GM23338 (cell line): ENCODE results near the gene CRB2. TPM values are rescaled to one million over a fixed set of nuclear protein-coding genes. Genes with fewer than 3 reads are reported as not detected.

ENCODE experiments used
- ATAC-seq: fragments of 200-7000 bp; cut with Tn5 transposase; 3 replicates; pipeline ENCODE4 v1.9.1; 2020
- DNase-seq: peaks from one replicate; pipeline ENCODE4 v3.0.0-alpha.2; 2015; ENCODE audit warnings: low spot score
- H2AFZ ChIP-seq: fragments of 200-600 bp; sonication (generic); 2 replicates; pipeline ENCODE4 v1.8.0; 2016; ENCODE audit warnings: antibody characterized with exemption, mild to moderate bottlenecking, moderate library complexity
- H3F3A ChIP-seq: fragments of 200-600 bp; sonication (generic); replicated peaks from 2 replicates; pipeline ENCODE4 v1.8.0; 2017; ENCODE audit warnings: antibody characterized with exemption, mixed run types, low read depth
- H3K27ac ChIP-seq: fragments of 200-600 bp; sonication (generic); 2 replicates; pipeline ENCODE4 v1.6.1; 2016; ENCODE audit warnings: low read depth
- H3K27me3 ChIP-seq: fragments of 200-600 bp; sonication (generic); 2 replicates; pipeline ENCODE4 v1.8.0; 2016; ENCODE audit warnings: mild to moderate bottlenecking, mixed run types, moderate library complexity; ENCODE audit not compliant: insufficient read depth
- H3K36me3 ChIP-seq: fragments of 200-600 bp; sonication (generic); 2 replicates; pipeline ENCODE4 v1.8.0; 2016; ENCODE audit warnings: mild to moderate bottlenecking; ENCODE audit not compliant: insufficient read depth
- H3K4me1 ChIP-seq: fragments of 200-600 bp; sonication (generic); 2 replicates; pipeline ENCODE4 v1.8.0; 2016; ENCODE audit warnings: mild to moderate bottlenecking, moderate library complexity; ENCODE audit not compliant: insufficient read depth
- H3K4me2 ChIP-seq: fragments of 200-600 bp; sonication (generic); 2 replicates; pipeline ENCODE4 v1.7.1; 2017; ENCODE audit warnings: mixed run types
- H3K4me3 ChIP-seq: fragments of 200-600 bp; sonication (generic); 2 replicates; pipeline ENCODE4 v1.6.1; 2016; ENCODE audit warnings: mixed run types
- H3K79me2 ChIP-seq: fragments of 200-600 bp; sonication (generic); replicated peaks from 2 replicates; pipeline ENCODE4 v1.8.0; 2017; ENCODE audit warnings: mild to moderate bottlenecking; ENCODE audit not compliant: insufficient read depth
- H3K9me2 ChIP-seq: fragments of 200-600 bp; sonication (generic); 2 replicates; pipeline ENCODE4 v1.8.0; 2017; ENCODE audit not compliant: insufficient read depth
- H4K20me1 ChIP-seq: fragments of 200-600 bp; sonication (generic); replicated peaks from 2 replicates; pipeline ENCODE4 v1.8.0; 2017; ENCODE audit warnings: mild to moderate bottlenecking; ENCODE audit not compliant: insufficient read depth
- H3K27ac Mint-ChIP-seq: 2 replicates; pipeline ENCODE4 v1.8.0; 2020; ENCODE audit warnings: inconsistent platforms, mild to moderate bottlenecking, moderate library complexity, mixed read lengths
- H3K27me3 Mint-ChIP-seq: 3 replicates; pipeline ENCODE4 v1.8.0; 2022; ENCODE audit warnings: low read depth, mild to moderate bottlenecking, moderate library complexity, mixed read lengths, inconsistent platforms; ENCODE audit not compliant: insufficient read depth, poor library complexity
- H3K36me3 Mint-ChIP-seq: 3 replicates; pipeline ENCODE4 v1.8.0; 2021; ENCODE audit warnings: low read depth, mild to moderate bottlenecking, inconsistent platforms, moderate library complexity, mixed read lengths
- H3K4me1 Mint-ChIP-seq: 3 replicates; pipeline ENCODE4 v1.8.0; 2020; ENCODE audit warnings: mild to moderate bottlenecking, inconsistent platforms, mixed read lengths
- H3K4me3 Mint-ChIP-seq: 3 replicates; pipeline ENCODE4 v1.8.0; 2021; ENCODE audit warnings: moderate library complexity, mild to moderate bottlenecking, inconsistent platforms, mixed read lengths
- H3K9me3 Mint-ChIP-seq: 3 replicates; pipeline ENCODE4 v1.8.0; 2020; ENCODE audit warnings: moderate library complexity, mild to moderate bottlenecking, inconsistent platforms, mixed read lengths
- CREB1 ChIP-seq: fragments of 250-450 bp; sonication (Bioruptor Pico); IDR thresholded peaks from 2 replicates; pipeline ENCODE4 v1.5.0; 2020; ENCODE audit warnings: low read depth, mild to moderate bottlenecking, moderate library complexity
- CTCF ChIP-seq, 2 experiments: fragments of 200-600 bp in 1 of 2; sonication (generic) in 1 of 2; conservative IDR thresholded peaks; 2 replicates each; pipeline versions ENCODE4 v1.5.1 to v1.6.1; 2016 to 2017; ENCODE audit warnings: antibody characterized with exemption in 2 of 2, low read depth in 2 of 2, mild to moderate bottlenecking in 2 of 2, moderate library complexity in 1 of 2
- EZH2phosphoT487 ChIP-seq: fragments of 200-600 bp; sonication (generic); IDR thresholded peaks from one replicate; pipeline ENCODE4 v1.8.1; 2018; ENCODE audit warnings: antibody characterized with exemption; ENCODE audit not compliant: unreplicated experiment
- JUNB ChIP-seq: IDR thresholded peaks from one replicate; pipeline ENCODE4 v1.6.1; 2016; ENCODE audit warnings: antibody characterized with exemption; ENCODE audit not compliant: unreplicated experiment
- REST ChIP-seq: IDR thresholded peaks from one replicate; pipeline ENCODE4 v1.6.1; 2018; ENCODE audit warnings: antibody characterized with exemption; ENCODE audit not compliant: unreplicated experiment
- STAT1 ChIP-seq: IDR thresholded peaks from one replicate; pipeline ENCODE4 v1.6.1; 2016; ENCODE audit warnings: antibody characterized with exemption; ENCODE audit not compliant: unreplicated experiment
- ZNF331 ChIP-seq: fragments of 250-450 bp; sonication (Bioruptor Pico); IDR thresholded peaks from 2 replicates; pipeline ENCODE4 v1.5.0; 2020; ENCODE audit warnings: low read depth, mild to moderate bottlenecking, moderate library complexity
- polyA plus RNA-seq: library from polyadenylated mRNA; unstranded; fragments of >200 nt; fragmentation: Nextera tagmentation; extraction: Ambion mirVana; gene quantifications from 2 replicates; pipeline ENCODE4 v1.2.1, GENCODE V29; 2016
- total RNA-seq: library from RNA; depleted of rRNA; stranded (reverse); fragments of >200 nt; shearing (Covaris generic); gene quantifications from 2 replicates; pipeline ENCODE4 v1.2.3, GENCODE V29; 2014
- TF ChIP-seq, protein P1 (sequence below): fragments of 250-450 bp; sonication (Bioruptor Pico); IDR thresholded peaks from 2 replicates; pipeline ENCODE4 v1.5.0; 2020; ENCODE audit warnings: mild to moderate bottlenecking, moderate library complexity

CRB2 gene
- total and polyA plus RNA-seq, 2 experiments from 2014 or later: 0.34 to 10.2 TPM

- no peak for TF ChIP-seq CTCF (conservative IDR thresholded peaks at IDR 0.05; ENCODE audit: low read depth in 2 of 2)
- TF ChIP-seq CREB1: no peak
- TF ChIP-seq JUNB: no peak
- TF ChIP-seq EZH2phosphoT487: no peak
- TF ChIP-seq, protein P1, sequence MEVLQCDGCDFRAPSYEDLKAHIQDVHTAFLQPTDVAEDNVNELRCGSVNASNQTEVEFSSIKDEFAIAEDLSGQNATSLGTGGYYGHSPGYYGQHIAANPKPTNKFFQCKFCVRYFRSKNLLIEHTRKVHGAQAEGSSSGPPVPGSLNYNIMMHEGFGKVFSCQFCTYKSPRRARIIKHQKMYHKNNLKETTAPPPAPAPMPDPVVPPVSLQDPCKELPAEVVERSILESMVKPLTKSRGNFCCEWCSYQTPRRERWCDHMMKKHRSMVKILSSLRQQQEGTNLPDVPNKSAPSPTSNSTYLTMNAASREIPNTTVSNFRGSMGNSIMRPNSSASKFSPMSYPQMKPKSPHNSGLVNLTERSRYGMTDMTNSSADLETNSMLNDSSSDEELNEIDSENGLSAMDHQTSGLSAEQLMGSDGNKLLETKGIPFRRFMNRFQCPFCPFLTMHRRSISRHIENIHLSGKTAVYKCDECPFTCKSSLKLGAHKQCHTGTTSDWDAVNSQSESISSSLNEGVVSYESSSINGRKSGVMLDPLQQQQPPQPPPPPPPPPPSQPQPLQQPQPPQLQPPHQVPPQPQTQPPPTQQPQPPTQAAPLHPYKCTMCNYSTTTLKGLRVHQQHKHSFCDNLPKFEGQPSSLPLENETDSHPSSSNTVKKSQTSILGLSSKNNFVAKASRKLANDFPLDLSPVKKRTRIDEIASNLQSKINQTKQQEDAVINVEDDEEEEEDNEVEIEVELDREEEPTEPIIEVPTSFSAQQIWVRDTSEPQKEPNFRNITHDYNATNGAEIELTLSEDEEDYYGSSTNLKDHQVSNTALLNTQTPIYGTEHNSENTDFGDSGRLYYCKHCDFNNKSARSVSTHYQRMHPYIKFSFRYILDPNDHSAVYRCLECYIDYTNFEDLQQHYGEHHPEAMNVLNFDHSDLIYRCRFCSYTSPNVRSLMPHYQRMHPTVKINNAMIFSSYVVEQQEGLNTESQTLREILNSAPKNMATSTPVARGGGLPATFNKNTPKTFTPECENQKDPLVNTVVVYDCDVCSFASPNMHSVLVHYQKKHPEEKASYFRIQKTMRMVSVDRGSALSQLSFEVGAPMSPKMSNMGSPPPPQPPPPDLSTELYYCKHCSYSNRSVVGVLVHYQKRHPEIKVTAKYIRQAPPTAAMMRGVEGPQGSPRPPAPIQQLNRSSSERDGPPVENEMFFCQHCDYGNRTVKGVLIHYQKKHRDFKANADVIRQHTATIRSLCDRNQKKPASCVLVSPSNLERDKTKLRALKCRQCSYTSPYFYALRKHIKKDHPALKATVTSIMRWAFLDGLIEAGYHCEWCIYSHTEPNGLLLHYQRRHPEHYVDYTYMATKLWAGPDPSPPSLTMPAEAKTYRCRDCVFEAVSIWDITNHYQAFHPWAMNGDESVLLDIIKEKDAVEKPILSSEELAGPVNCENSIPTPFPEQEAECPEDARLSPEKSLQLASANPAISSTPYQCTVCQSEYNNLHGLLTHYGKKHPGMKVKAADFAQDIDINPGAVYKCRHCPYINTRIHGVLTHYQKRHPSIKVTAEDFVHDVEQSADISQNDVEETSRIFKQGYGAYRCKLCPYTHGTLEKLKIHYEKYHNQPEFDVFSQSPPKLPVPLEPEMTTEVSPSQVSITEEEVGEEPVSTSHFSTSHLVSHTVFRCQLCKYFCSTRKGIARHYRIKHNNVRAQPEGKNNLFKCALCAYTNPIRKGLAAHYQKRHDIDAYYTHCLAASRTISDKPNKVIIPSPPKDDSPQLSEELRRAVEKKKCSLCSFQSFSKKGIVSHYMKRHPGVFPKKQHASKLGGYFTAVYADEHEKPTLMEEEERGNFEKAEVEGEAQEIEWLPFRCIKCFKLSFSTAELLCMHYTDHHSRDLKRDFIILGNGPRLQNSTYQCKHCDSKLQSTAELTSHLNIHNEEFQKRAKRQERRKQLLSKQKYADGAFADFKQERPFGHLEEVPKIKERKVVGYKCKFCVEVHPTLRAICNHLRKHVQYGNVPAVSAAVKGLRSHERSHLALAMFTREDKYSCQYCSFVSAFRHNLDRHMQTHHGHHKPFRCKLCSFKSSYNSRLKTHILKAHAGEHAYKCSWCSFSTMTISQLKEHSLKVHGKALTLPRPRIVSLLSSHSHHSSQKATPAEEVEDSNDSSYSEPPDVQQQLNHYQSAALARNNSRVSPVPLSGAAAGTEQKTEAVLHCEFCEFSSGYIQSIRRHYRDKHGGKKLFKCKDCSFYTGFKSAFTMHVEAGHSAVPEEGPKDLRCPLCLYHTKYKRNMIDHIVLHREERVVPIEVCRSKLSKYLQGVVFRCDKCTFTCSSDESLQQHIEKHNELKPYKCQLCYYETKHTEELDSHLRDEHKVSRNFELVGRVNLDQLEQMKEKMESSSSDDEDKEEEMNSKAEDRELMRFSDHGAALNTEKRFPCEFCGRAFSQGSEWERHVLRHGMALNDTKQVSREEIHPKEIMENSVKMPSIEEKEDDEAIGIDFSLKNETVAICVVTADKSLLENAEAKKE (CRISPR knock-in tag): no peak
Observed at GRCh38 chr9:123343443-123344191, 12.4 kb upstream of the CRB2 start (continued).

GRCh38 chr9:123344192-123344949, 11.6 kb upstream of the CRB2 start:
- Mint-ChIP-seq H3K4me1 (peaks cover 15% of the 10 kb centered on the region), H3K27ac (no peak overlapping the region), H3K9me3 (no peaks in the 10 kb centered on the region), H3K36me3 (no peaks in the 10 kb centered on the region), H3K27me3 (peaks cover 4% of the 10 kb centered on the region), H3K4me3 (no peak overlapping the region)
- no peaks in the 10 kb centered on the region for H3K4me1 ChIP-seq
- no peak overlapping the region for H3K27ac ChIP-seq
- no peaks in the 10 kb centered on the region for H3K9me2 ChIP-seq
- no peak overlapping the region for H3K4me2 ChIP-seq
- no peaks in the 10 kb centered on the region for H3K36me3 ChIP-seq
- H3K4me3 ChIP-seq: no peak overlapping the region
- H2AFZ ChIP-seq: no peak overlapping the region
- H3K79me2 ChIP-seq: no peaks in the 10 kb centered on the region
- DNase-seq (no peak), ATAC-seq (no peak)
- H3K27me3 ChIP-seq: no peaks in the 10 kb centered on the region
- no peaks in the 10 kb centered on the region for H4K20me1 ChIP-seq
- peaks cover 8% of the 10 kb centered on the region; the same call in 1 of the 2 replicates for H3F3A ChIP-seq
- TF ChIP-seq EZH2phosphoT487: no peak
- no peak for TF ChIP-seq ZNF331
- TF ChIP-seq STAT1: no peak
- no peak for TF ChIP-seq REST
- TF ChIP-seq JUNB: no peak
